NCI-H1105 treated with DMSO at 0.1 percent for 48 hours (cell line): ENCODE results near the gene ALPP.
"Not testable (repeated sequence)": the region's sequence is repeated elsewhere in the genome, so short reads cannot be mapped to it uniquely, and the experiment has no call there.

Experiments
- DNase-seq: peaks from one replicate; lab custom pipeline; 2025; lab: John Stamatoyannopoulos, UW

The ALPP gene

DNA sequence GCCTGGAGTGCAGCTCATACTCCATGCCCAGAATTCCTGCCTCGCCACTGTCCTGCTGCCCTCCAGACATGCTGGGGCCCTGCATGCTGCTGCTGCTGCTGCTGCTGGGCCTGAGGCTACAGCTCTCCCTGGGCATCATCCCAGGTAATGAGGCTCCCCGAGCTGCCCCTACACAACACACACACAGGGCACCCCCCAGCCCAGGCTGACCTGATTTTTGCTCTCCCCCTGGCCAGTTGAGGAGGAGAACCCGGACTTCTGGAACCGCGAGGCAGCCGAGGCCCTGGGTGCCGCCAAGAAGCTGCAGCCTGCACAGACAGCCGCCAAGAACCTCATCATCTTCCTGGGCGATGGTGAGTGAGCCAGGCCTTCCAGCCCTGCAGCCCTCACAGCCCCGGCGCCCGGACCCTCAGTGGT, at the start of gene ALPP:
Gene ALPP (plus strand): TSS at position 17 of the 417 bp plus-strand sequence. CDS start 52 bp downstream, at position 69.
- DNase-seq = not testable (repeated sequence)

DNA sequence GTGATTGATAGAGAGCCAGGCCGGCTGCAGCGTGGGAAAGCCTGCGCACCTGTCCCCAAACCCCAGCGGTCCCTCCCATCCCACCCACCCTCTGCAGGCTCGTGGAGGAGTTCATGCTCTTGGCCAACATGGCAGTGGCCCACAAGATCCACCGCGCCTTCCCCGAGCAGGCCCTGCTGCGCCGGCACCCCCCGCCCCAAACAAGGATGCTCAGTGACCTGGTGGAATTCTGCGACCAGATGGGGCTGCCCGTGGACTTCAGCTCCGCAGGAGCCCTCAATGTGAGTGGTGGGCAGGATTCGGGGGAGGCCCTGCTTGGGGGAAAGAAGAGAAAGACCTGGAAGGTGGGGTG, 48.9 kb upstream of the ALPP start:
- no peak for DNase-seq

DNA sequence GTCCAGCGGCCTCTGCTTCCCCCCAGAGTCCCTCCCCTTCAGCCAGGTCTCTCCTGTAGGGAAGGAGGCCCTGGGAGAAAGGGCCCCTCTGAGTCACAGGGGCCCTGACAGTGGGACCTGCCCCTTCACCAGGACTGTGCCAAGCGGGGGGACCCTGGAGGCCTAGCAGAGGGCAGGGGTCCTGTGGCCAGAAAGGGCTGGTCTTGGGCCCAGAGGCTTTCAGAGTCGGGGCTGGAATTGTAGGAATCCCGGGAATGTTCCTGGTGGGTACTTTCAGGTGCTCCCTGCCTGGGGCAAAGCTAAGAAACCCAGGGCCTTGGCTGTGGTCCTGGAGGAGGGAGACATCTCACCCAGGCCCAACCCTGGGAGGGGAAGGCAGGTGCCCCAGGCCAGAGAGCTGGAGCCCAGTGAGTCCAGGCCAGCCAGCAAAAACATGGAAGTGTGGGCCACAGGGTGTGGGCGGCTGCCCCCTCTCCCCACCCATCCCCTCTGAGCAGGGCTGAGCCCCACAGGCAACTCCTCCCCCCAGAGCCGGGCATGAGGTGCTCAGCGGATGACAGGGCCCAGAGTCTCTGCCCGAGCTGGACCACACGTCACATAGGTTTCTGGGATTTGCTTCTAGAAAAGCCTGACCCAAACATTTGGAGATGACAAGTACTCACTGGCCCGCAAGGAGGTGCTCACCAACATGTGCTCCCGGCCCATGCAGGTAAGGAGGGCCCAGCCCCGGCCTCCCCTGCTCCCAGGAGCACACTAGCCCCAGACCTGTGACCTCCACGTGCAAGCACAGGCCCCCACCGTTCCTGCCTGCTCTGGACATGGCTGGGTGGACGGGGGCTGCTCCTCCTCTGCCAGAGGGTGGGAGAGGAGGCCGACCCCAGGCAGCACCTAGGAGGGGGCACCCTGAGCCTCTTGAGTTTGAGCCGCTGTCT, 48.2 kb upstream of the ALPP start:
- no peak for DNase-seq

- DNase-seq = not testable (repeated sequence)
Observed at GRCh38 chr2:232331061-232331460, 47.5 kb upstream of the ALPP start.

DNA sequence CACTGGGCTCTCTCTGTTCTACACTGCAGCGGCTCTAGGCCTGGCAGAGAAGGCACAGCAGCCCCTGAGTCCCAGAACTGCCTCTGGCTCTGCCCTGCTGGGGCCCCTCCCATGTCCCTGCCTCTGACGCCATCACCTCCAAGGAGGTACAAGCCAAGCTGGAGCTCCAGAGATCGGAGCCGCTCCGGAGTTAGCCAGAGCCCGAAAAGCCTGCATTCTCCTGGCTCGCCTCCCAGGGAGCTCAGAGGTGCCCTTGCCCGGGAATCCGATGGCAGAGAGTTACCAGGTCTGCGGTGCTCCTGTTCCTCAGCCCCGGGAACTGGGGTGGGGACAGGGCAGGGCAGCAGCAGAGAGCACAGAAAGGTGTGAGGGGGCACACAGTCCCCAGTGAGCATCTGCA, 46.9 kb upstream of the ALPP start:
- not testable (repeated sequence) for DNase-seq

DNA sequence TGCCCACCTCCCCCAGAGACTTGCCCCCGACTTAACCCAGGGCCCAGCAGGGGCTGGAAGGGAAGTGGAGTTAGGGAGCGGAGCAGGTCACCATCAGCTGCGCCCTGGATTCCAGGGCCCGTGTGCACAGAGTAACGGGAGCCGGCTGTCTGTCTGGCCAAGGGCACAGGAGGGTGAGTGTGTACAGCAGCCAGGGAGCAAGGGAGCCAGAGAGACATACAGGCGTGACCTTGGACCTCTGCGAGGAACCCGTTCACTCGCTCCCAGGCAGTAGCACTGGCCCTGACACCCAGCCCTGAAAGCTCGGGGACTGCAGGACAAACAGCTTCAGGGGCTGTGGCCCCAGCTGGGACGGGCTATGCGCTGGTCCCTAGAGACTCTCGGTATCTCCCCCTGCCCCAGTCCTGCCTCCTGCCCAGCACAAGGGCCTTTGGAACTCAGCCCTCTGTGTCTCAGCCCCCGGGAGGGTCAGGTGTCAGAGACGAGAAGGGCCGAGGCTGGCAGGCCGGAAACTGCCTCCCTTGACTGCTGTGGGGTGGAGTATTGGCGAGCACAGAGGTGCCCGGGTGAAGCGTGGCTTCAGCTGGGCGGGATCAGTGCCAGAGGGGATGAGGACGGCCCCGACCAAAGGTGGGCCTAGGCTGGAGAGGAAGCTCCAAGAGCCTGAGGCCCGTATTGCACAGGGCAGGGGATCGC, 46.2 kb upstream of the ALPP start:
- DNase-seq = not testable (repeated sequence)

- DNase-seq = no peak
Observed at GRCh38 chr2:232332940-232333259, 45.7 kb upstream of the ALPP start.

DNA sequence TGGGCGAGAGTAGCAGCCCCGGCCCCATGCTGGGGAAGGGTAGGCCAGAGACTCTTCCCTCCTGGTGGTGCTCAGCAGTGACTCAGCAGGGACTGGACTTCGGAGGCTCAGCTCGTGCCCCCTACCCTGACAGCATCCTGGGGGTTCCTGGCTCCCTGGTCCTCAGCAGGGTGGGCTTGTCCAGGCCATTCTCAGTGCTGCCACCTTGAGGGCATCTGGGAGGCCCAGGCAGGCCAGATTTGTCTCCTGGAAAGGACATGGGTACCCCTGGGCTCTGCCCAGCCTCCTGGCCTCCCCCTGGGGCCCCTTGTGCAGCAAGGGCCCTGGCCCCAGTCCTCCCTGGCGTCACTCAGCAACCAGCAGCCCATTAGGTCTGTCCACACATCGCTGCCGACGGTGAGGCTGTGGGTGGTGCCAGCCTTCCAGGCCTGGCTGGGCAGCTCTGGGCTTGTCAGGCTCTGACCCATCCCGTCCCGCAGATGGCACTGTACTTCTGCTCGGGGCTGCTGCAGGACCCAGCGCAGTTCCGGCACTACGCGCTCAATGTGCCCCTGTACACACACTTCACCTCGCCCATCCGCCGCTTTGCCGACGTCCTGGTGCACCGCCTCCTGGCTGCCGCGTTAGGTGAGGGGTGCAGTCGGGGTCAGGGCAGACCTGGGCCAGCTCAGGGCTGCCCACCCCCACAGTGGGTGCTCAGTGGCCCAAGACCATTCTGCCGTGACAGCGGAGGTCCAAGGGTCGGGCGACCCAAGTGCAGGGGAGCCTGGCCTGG, 45.0 kb upstream of the ALPP start:
- no peak for DNase-seq

DNA sequence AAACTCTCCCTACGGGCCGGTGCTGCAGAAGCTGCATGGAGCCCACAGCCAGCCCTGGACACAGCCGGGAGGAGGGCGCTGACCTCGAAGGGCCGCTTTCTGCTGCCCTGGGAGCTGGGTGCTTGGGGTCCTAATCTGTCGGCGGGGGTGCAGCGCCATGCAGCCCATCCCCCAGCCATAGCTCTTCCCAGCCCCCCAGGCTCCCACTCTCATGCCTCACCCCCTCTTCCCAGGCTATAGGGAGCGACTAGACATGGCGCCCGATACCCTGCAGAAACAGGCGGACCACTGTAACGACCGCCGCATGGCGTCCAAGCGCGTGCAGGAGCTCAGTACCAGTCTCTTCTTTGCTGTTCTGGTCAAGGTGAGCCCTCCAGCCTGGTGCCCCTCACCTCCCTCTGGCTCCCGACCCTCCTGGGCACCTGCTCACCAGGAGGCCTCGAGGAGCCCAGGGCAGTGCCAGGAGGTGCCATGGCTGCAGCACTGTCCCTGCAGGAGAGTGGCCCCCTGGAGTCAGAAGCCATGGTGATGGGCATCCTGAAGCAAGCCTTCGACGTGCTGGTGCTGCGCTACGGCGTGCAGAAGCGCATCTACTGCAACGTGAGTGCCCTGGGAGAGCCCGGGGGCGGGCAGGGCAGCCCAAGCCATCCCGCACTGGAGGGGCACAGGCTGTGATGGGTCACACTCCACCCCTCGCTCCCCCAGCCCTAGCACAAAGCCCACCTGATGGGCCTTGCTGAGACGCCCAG, 44.2 kb upstream of the ALPP start:
- DNase-seq = not testable (repeated sequence)

- DNase-seq = not testable (repeated sequence)
Observed at GRCh38 chr2:232334885-232335205, 43.7 kb upstream of the ALPP start.

DNA sequence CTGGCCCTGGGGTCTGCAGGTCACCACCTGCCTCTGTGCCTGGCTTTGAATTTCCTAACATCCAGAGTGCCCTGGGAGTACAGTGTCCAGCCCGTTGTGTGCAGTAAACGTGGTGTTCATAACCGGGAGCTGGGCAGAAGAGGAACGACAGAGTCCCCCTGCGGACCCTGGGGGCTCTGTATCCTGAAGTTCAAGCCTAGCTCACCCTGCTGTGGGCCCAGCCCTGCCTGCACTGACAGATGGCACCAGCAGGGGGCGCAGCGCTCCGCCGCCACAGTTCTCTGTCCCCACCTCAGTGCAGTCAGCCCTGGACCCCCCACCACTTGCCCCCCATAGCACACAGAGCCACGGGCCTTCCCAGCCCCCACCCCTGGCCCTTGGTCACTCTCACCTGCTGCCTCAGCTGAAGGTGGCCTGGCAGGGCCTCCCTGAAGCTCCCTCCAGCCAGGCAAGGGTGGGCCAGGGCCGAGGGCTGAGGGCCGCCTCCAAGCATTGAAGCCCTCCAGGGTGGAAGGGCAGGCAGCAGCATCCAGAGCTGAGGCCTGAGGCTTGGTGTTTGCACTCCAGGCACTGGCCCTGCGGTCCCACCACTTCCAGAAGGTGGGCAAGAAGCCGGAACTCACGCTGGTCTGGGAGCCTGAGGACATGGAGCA, 43.2 kb upstream of the ALPP start:
- not testable (repeated sequence) for DNase-seq

DNA sequence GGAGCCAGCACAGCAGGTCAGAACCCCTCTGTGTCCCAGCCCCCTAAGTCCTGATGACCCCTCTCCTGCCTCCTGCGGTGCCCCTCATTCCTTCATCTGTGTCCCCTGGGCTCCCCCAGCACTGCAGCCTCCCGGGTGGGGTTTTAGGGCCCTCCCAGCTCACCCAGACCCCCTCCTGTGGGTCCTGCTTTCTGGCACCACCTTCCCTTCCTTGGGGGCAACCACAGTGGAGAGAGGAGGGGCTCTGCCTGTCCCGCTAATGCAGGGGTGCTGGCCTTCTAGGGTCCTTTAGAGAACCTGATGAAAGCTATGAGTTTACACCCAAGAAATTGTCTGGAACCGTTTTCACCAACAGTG, 42.7 kb upstream of the ALPP start:
- DNase-seq = no peak

DNA sequence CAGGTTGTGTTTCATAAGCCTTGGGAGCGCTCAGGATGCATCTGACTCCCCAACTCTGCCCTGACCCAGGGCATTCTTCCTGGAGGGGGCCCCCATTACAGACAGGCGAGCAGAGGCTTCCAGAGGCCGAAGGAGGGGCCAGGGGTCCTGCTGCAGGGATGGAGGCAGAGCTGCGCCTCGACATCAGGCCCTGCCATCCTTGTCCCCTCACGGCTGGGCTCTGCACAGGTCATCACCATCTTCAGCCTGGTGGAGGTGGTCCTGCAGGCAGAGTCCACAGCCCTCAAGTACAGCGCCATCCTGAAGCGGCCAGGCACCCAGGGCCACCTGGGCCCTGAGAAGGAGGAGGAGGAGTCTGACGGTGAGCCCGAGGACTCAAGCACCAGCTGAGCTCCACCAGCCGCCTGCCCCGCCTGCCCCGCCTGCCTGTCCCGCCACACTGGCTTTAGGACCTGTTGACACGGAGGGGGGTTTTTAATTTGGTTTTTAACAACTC, 42.3 kb upstream of the ALPP start:
- DNase-seq = no peak

- DNase-seq = no peak
Observed at GRCh38 chr2:232336981-232337720, 41.4 kb upstream of the ALPP start.

DNA sequence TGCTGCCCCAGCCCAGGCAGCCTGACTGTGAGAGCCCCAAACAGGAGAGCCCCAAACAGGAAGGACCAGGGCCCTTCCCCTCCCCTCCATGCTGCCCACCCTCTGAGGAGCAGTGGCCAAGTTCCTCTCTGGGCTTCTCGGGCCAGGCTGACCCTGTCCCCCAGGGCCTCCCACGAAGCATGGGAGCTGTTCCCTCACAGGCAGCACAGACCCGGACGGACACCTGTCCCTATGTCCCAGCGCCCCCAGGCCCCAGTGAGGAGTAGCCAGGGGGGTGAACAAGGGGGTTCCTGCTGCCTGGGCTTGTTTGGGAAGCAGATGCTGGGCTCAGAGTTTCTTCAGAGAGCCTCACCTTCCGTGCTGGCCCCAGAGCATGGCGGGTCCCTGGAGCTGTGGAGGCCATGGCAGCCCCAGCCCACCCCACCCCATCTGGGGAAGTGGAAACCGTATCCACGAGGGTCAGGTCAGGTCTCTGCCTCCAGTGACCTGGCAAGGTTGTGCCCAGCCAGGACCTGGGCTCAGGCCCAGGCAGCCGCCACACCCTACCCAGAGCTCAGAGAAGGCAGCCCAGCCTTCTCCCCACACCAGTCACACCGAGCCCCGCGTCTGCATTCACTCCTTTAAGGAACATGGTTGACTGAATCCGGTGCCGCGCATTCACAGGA, 40.3 kb upstream of the ALPP start:
- not testable (repeated sequence) for DNase-seq

GRCh38 chr2:232338759-232339106, 39.8 kb upstream of the ALPP start:
- no peak for DNase-seq

- DNase-seq = no peak
Observed at GRCh38 chr2:232339121-232340081, 39.1 kb upstream of the ALPP start.

GRCh38 chr2:232340171-232340935, 38.2 kb upstream of the ALPP start:
- DNase-seq = no peak
